Activated naive CD4-positive, alpha-beta T cell treated with anti-CD3 and anti-CD28 coated beads, Interleukin-2, amount 10 ng/mL, durations not matched to agents 7 days and 5 days (primary cell): ENCODE results near the gene IQSEC3.
"Not testable (repeated sequence)": the region's sequence is repeated elsewhere in the genome, so short reads cannot be mapped to it uniquely, and the experiment has no call there.

Experiments
- CTCF ChIA-PET: fragments of 350-600 bp; sonication (Branson Sonifier 250); formaldehyde crosslinking; loops from one replicate; lab custom pipeline; 2021; ENCODE audit warnings: antibody characterized with exemption; lab: Charles Lee
- DNase-seq: peaks from one replicate; pipeline ENCODE4 v3.0.0-alpha.2; 2020
- H3K27ac Mint-ChIP-seq: one replicate; pipeline ENCODE4 v1.8.0; 2021; ENCODE audit warnings: mild to moderate bottlenecking, moderate library complexity, mixed read lengths
- H3K27me3 Mint-ChIP-seq: one replicate; pipeline ENCODE4 v1.8.0; 2021; ENCODE audit warnings: mild to moderate bottlenecking, mixed read lengths
- H3K36me3 Mint-ChIP-seq: one replicate; pipeline ENCODE4 v1.8.0; 2021; ENCODE audit warnings: mixed read lengths
- H3K4me1 Mint-ChIP-seq: one replicate; pipeline ENCODE4 v1.8.0; 2021; ENCODE audit warnings: mixed read lengths
- H3K4me3 Mint-ChIP-seq: one replicate; pipeline ENCODE4 v1.8.0; 2021; ENCODE audit warnings: mild to moderate bottlenecking, moderate library complexity, mixed read lengths
- H3K9me3 Mint-ChIP-seq: one replicate; pipeline ENCODE4 v1.8.0; 2021; ENCODE audit warnings: mixed read lengths

Gene IQSEC3

DNA sequence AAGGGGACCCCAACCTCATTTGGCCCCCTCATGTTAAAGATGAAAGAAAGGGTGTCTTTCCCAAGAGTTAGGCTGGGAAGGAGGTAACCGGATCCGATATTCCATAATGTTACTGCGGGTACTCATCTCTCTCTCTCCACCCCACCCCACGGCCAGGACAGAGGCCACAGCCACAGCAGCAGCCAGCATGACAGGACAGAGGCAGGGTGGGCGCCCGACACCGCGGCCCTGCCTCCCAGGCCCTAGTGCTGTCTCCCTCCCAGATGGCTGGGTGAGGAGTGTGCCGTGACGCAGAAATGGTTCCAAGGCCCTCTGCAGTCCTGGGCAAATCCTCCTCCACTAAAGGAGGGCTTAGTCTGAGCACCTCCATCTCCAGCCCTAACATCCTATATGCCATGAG lies 141.2 kb downstream of the IQSEC3 start:
- H3K36me3 Mint-ChIP-seq: no peaks in the 10 kb centered on the region
- no peak for DNase-seq
- no peaks in the 10 kb centered on the region for H3K9me3 Mint-ChIP-seq
- no peak overlapping the region for H3K4me3 Mint-ChIP-seq
- CTCF ChIA-PET: no interaction called here
- no peak overlapping the region for H3K27ac Mint-ChIP-seq
- H3K4me1 Mint-ChIP-seq: no peaks in the 10 kb centered on the region
- peaks cover 70% of the 10 kb centered on the region for H3K27me3 Mint-ChIP-seq

DNA sequence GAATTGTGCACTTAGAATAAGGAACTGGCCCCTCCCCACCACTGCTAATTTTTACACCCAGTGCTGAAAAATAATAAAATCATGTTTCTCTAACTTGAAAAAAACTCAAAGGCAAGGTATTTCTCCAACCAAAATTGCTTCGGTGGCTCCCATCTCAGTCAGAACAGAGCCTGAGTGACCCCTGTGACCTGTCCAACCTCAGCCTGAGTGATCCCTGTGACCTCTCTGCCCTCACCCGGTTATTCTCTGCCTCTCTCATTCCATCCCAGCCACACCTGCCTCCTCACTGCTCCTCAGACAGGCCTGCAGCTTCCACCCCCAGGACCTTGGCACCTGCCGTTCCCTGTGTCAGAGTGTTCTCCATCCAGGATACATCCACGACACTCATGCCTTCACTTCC lies 142.2 kb downstream of the IQSEC3 start:
- Mint-ChIP-seq H3K27me3 (peaks cover 72% of the 10 kb centered on the region), H3K4me1 (no peaks in the 10 kb centered on the region), H3K36me3 (no peaks in the 10 kb centered on the region), H3K4me3 (no peak overlapping the region), H3K9me3 (no peaks in the 10 kb centered on the region), H3K27ac (no peak overlapping the region)
- DNase-seq: no peak
- CTCF ChIA-PET: no interaction called here

DNA sequence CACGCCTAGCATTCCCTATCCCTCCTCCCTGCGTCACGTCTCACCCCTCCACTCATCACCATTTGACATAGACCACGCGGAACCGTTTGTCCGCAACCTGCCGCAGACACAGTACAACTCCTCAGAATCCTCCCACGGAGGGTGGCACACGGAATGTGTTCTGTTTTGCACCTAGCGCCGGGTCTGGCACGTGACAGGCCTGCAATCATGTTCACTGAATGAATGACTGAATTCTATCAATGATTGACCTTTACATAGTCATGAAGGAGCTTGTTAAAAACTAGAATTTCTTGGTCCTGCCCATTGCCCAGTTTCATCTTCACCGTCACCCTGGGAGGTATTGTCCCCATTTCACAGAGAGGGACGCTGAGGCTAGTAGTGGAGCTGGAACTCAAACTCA lies 142.7 kb downstream of the IQSEC3 start:
- CTCF ChIA-PET: no interaction called here
- DNase-seq: no peak
- no peaks in the 10 kb centered on the region for H3K36me3 Mint-ChIP-seq
- H3K4me3 Mint-ChIP-seq: no peak overlapping the region
- no peaks in the 10 kb centered on the region for H3K9me3 Mint-ChIP-seq
- H3K4me1 Mint-ChIP-seq: no peaks in the 10 kb centered on the region
- H3K27me3 Mint-ChIP-seq: peaks cover 72% of the 10 kb centered on the region
- no peak overlapping the region for H3K27ac Mint-ChIP-seq

DNA sequence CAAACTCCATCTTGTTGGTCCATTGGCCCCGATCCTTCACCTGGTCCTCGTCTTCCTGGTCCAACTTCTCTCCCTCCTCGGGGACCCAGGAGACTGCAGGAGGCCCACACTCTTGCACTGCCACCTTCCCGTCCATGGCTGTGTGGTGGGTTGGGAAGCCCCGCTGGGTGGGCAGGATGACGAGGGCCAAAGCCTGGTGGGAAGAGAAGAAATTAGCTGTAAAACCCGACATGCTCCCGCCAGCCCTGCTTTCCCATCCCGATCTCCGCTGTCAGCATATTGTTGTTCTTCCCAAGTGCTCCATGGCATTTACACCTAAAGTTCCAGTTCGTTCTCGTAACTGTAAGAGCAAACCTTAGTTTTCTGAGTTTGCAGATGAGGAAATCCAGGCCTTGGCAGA lies 143.3 kb downstream of the IQSEC3 start:
- H3K4me1 Mint-ChIP-seq: no peaks in the 10 kb centered on the region
- H3K4me3 Mint-ChIP-seq: no peak overlapping the region
- CTCF ChIA-PET: interaction anchor here (0.8 kb wide), 1 partner anchor 10 kb away, joined by 3 read pairs; no protein-coding TSS in a partner anchor
- no peak overlapping the region for H3K27ac Mint-ChIP-seq
- no peaks in the 10 kb centered on the region for H3K9me3 Mint-ChIP-seq
- no peaks in the 10 kb centered on the region for H3K36me3 Mint-ChIP-seq
- H3K27me3 Mint-ChIP-seq: peaks cover 72% of the 10 kb centered on the region
- DNase-seq: no peak

DNA sequence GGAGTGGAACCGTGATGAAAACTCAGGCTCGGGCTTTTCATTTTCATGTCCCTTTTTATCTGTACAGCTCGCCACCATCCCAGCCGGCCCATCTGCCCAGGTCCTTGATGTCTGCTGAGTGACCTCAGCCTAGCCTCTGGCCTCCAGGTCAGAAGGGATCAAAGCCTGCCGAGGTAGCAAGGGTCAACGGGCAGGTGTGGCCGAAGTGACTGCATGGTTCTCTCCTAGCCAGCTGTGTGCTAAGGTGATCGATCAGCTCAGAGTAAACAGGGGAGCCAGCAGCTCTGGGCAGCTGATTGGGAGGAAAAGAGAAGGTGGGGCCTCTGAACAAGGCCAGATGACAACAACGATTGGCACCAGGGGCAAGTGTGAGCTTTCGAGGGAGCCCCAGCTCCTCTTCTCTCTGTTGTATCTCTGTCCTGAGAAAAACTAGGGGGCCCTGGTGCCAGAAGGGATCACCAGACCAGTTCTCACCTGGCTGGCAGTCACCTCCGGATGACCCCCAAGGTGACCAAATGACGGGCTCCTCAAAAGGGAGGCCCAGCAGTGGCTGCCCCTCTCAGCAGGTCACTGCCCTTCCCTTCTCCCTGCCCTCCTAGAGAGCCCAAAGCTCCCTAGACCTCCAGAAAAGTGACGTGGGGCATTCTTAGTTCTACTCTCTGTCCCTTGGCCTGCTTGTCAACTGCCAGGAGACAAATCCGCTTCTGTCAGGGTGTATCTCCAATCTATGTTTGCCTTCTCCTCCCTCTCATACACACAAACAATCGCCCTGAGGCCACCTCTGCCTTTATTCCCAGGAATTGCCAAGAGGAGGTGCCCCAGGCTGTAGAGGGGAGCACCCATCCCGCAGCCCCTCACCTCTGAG lies 143.9 kb downstream of the IQSEC3 start:
- H3K4me3 Mint-ChIP-seq: no peak overlapping the region
- CTCF ChIA-PET: interaction anchor here (0.8 kb wide), 1 partner anchor 9 kb away, joined by 3 read pairs; no protein-coding TSS in a partner anchor
- DNase-seq: no peak
- H3K9me3 Mint-ChIP-seq: no peaks in the 10 kb centered on the region
- no peaks in the 10 kb centered on the region for H3K36me3 Mint-ChIP-seq
- H3K27ac Mint-ChIP-seq: no peak overlapping the region
- H3K4me1 Mint-ChIP-seq: no peaks in the 10 kb centered on the region
- H3K27me3 Mint-ChIP-seq: peaks cover 68% of the 10 kb centered on the region

DNA sequence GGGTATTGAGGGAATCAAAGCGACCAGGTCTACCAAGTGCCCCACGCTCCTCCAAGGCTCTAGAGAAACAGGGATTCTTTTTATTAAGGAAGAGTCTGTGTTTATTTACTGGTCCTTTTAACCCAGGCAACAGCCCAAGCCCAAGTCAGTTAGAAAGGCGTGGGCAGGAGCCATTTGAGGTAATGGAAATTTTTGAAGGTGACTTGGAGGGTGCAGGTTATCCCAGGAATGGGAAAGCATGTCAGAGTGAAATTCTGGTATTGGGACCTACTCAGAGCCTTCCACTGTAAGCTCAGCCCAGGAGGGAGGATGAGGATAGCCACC lies 144.5 kb downstream of the IQSEC3 start:
- CTCF ChIA-PET: no interaction called here
- no peak for DNase-seq
- Mint-ChIP-seq H3K9me3 (no peaks in the 10 kb centered on the region), H3K27me3 (peaks cover 70% of the 10 kb centered on the region), H3K36me3 (no peaks in the 10 kb centered on the region), H3K4me1 (no peaks in the 10 kb centered on the region), H3K4me3 (no peak overlapping the region), H3K27ac (no peak overlapping the region)

DNA sequence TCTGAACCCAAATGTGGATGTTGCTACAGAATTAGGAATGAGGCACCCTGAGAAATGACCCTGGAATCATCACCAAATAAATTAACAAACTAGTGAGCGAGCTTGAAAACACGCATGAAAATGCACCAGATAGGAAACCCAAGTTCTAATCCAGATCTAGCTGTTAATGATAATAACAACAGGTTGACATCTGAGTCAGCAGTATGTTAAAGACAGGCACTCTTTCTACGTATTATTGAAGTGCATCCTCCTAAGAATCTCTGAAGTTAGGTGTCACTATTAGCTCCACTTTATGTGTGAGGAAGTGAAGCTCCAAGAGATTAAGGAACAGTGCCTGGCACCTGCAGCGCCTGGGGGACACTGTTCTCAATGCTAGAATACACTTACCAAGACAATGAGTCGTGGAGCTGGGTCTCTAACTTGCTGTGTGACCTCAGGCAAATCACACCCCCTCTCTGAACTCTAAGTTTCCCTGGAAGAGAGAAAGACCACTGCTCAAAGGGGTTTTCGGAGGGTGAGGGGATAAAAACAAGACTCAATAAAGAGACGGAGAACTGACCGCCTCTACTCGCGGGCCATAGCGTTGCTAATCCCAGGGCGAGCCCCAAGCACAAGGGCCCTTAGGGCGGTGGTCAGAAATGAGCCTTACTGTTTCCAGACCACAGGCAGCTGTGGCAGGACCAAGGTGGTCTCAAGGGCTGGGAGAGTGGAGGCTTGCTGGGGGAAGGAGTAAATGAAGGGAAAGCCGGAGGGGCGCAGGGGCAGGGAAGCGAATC lies 145.3 kb downstream of the IQSEC3 start:
- Mint-ChIP-seq H3K36me3 (no peaks in the 10 kb centered on the region), H3K27me3 (peaks cover 70% of the 10 kb centered on the region), H3K4me1 (no peaks in the 10 kb centered on the region), H3K4me3 (no peak overlapping the region), H3K27ac (no peak overlapping the region), H3K9me3 (no peaks in the 10 kb centered on the region)
- DNase-seq: no peak
- CTCF ChIA-PET: no interaction called here

DNA sequence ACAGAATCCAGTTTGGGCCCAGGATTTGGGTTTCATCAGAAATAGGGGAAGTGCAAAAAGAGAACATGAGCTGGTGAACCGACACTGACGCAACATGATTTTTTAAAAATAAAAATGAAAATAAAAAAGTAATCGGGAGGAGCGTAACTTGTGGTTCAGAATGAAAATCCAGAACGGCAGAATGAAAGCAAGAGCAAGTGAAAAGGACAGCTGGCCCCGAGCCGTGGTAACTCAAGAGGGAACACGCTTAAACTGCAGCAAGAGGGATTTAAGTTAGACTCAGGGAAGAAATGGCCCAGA lies 145.8 kb downstream of the IQSEC3 start:
- Mint-ChIP-seq H3K4me1 (no peaks in the 10 kb centered on the region), H3K27me3 (peaks cover 65% of the 10 kb centered on the region), H3K4me3 (no peak overlapping the region), H3K27ac (no peak overlapping the region), H3K36me3 (no peaks in the 10 kb centered on the region), H3K9me3 (no peaks in the 10 kb centered on the region)
- DNase-seq: no peak
- CTCF ChIA-PET: no interaction called here

DNA sequence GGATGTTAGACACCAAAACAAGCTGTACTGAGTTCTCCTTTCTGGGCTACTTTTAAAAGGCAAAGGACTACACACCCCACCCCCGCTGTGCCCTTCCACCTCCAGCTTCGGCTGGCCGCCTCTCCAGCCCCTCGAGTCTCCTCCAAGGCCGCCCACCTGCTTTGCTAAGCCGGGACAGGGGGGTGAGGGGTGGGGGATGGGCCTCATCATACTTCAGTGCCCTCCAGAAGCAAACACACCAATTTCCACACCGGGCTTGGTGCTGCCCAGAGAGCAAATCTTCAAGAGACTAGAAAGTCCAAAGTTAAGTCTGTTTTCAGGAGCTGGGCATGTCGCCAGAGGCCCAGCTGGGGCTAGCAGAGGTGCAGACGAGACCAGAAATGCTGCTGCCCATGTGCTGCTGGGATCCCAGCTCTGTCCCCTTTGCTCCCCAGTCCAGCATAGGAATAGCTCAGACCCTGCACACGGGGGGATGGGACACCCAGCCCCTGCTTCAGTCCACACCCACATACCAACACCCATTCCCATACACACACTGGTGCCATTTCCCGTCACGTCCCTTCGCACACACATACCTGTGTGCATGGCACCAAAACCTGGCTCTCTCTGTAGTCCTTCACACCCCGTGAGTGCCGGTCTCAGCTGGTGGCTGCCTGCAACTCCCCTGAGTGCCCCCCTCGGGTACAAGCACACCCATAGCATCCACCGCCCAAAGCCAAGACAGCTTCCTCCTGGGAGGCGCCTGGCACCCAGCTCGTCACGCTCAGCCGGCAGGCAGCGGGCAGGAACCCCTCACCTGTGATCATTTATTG lies 146.4 kb downstream of the IQSEC3 start:
- DNase-seq: no peak
- H3K27me3 Mint-ChIP-seq: peaks cover 63% of the 10 kb centered on the region
- H3K9me3 Mint-ChIP-seq: no peaks in the 10 kb centered on the region
- no peaks in the 10 kb centered on the region for H3K4me1 Mint-ChIP-seq
- H3K4me3 Mint-ChIP-seq: no peak overlapping the region
- no peaks in the 10 kb centered on the region for H3K36me3 Mint-ChIP-seq
- CTCF ChIA-PET: no interaction called here
- no peak overlapping the region for H3K27ac Mint-ChIP-seq

DNA sequence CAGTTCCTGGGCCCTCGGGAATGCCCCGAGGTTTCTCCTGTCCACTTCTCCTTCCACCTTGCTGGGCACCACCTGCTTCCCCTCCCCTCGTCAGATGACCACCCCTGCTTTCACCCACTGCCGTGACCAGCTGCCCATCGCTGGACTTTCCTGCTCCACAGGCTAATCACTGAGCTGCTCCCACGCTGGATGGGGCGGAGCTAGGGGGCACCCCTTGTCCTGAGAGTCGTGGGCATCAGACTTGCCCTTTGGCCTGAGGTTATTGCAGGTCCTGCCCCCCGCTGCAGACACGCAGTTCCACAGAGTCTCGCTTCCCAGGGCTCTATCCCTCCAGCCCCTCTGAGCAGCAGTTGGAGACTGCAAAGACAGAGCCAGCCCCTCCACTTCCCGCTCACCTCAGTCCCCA lies 147.0 kb downstream of the IQSEC3 start:
- H3K9me3 Mint-ChIP-seq: no peaks in the 10 kb centered on the region
- no peak overlapping the region for H3K4me3 Mint-ChIP-seq
- CTCF ChIA-PET: no interaction called here
- no peak overlapping the region for H3K27ac Mint-ChIP-seq
- DNase-seq: no peak
- no peaks in the 10 kb centered on the region for H3K4me1 Mint-ChIP-seq
- H3K27me3 Mint-ChIP-seq: peaks cover 61% of the 10 kb centered on the region
- H3K36me3 Mint-ChIP-seq: no peaks in the 10 kb centered on the region

DNA sequence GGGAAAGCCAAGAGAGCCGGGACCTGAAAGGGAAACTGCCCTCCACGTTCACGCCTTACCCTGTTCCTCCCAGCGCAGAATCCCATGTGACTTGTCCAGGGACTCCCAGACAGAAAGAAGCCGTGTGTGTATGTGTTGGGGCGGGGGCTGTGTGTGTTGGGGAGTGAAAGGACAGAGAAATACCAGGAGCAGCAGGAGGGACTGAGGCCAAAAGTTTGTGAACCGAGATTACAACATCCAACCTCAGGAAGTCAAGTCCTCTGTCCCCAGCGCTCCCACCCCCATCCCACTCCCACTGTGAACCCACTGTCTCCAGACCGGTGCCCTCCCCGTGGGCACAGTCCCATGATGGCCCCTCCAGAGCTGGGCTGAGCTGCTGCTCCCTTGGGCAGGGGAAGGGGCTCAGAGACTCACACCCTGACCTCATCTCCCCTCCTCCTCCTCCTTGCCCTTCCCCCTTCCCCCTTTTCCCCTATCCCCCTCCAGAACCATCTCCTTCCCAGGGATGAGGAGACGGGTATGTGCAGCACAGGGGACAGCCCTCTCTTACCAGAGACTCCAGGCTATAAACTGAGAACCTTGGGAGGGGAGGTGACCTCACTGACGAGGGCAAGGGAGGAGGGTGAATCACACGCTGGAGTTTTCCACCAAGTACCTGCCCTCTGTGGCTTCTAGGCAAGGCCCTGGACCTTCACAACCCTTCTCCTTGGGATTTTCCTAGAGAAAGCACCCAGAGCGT lies 147.6 kb downstream of the IQSEC3 start, which contains the start of gene SLC6A12:
TSS of gene SLC6A12 (minus strand) at position 155 of the 739 bp plus-strand sequence. CDS start 4,171 bp downstream, outside the sequence.
- CTCF ChIA-PET: no interaction called here
- H3K27me3 Mint-ChIP-seq: peaks cover 57% of the 10 kb centered on the region
- DNase-seq: no peak

DNA sequence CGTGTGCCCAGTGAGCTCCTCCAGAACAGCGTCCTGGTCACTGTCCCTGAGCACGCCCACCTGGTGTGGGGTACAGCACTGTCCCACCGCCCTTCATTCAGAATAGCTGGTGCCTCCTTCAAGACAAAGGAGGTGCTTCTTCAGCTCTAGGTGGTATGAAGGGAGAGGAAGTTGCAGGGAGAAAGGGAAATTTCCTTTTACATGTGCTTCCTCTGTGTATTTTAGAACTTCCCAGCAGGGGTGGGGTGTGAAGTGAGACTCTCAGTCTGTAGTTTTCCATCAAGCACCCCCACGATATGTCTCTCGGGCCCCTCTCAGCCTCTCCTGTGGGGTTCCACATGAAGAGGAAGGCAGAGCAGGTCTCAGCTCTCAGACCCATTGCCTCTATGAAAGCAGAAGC lies 148.5 kb downstream of the IQSEC3 start:
- H3K4me1 Mint-ChIP-seq: peaks cover 4% of the 10 kb centered on the region
- no peak overlapping the region for H3K27ac Mint-ChIP-seq

More for the DNA sequence above, 147.6 kb downstream of the IQSEC3 start, which contains the start of gene SLC6A12:
- no peak within 1 kb of the TSS for H3K27ac Mint-ChIP-seq
- no peaks in the 10 kb centered on the region for H3K4me1 Mint-ChIP-seq
- no peaks in the 10 kb centered on the region for H3K36me3 Mint-ChIP-seq
- no peak within 1 kb of the TSS for H3K4me3 Mint-ChIP-seq
- H3K9me3 Mint-ChIP-seq: no peaks in the 10 kb centered on the region

DNA sequence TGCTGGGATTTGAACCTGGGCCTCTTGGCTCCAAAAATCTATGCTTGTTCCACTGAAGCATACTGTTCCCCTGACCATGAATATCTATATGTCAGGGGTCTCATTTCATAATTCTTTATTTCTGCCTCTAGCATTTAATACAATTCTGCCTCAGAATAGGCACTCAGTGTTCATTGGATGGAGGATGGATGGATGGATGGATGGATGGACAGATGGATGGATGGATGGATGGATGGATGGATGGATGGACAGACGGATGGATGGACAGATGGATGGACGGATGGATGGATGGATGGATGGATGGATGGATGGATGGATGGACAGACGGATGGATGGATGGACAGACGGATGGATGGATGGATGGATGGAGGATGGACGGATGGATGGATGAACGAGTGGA lies 150.5 kb downstream of the IQSEC3 start:
- H3K27ac Mint-ChIP-seq, H3K4me3 Mint-ChIP-seq, DNase-seq, H3K9me3 Mint-ChIP-seq, H3K36me3 Mint-ChIP-seq, H3K4me1 Mint-ChIP-seq: not testable (repeated sequence)
- H3K27me3 Mint-ChIP-seq: peaks cover 32% of the 10 kb centered on the region
- CTCF ChIA-PET: interaction anchor here (1.1 kb wide), 1 partner anchor 28 kb away, joined by 3 read pairs; no protein-coding TSS in a partner anchor

More for the DNA sequence above, 148.5 kb downstream of the IQSEC3 start:
- no peaks in the 10 kb centered on the region for H3K36me3 Mint-ChIP-seq
- DNase-seq: no peak
- H3K27me3 Mint-ChIP-seq: peaks cover 49% of the 10 kb centered on the region
- CTCF ChIA-PET: no interaction called here
- no peaks in the 10 kb centered on the region for H3K9me3 Mint-ChIP-seq
- no peak overlapping the region for H3K4me3 Mint-ChIP-seq

DNA sequence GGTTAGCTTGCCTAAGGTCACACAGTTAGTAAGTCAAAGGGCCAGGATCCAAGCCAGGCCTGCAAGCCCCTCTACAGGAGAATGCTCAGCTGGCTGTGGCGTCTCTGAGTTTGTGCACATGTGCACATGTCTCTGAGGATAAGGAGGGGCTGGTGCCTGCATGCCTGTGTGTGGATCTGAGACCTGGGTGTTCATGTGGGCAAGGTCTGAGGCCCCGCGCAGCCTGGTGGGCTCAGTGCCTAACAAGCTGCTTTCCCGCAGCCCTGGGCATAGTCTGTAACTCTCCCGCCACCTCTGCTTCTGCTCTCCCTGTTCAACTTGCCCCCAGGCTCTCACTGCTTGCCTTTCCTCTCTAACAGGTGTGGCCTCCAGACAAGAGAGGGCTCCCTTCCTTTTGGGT lies 151.7 kb downstream of the IQSEC3 start:
- CTCF ChIA-PET: no interaction called here
- Mint-ChIP-seq H3K27me3 (peaks cover 20% of the 10 kb centered on the region), H3K36me3 (no peaks in the 10 kb centered on the region), H3K4me1 (peaks cover 4% of the 10 kb centered on the region), H3K27ac (no peak overlapping the region), H3K9me3 (no peaks in the 10 kb centered on the region), H3K4me3 (no peak overlapping the region)
- no peak for DNase-seq
